Fibroblast of lung (primary cell): ENCODE data around the gene CNNM1.

ENCODE experiments used
- CTCF ChIP-seq, 2 donors: IDR thresholded peaks in 1 of 2; conservative IDR thresholded peaks in 1 of 2; 1 replicate in 1 of 2; 2 replicates in 1 of 2; pipeline ENCODE4 v1.5.1; 2011 to 2012; ENCODE audit warnings: low read length in 2 of 2, control low read depth in 1 of 2, inconsistent platforms in 1 of 2, low read depth in 1 of 2, mild to moderate bottlenecking in 1 of 2
- EZH2 ChIP-seq: IDR thresholded peaks from 2 replicates; pipeline ENCODE4 v1.5.1; 2012; ENCODE audit warnings: low read length, control low read depth, mild to moderate bottlenecking; ENCODE audit errors: missing control alignments

GRCh38 chr10:99303899-99304861 lies 25.0 kb upstream of the CNNM1 start:
- TF ChIP-seq CTCF (conservative IDR thresholded peaks at IDR 0.05 in 1 of 2, IDR thresholded peaks at IDR 0.05 in 1 of 2; ENCODE audit: low read depth in 1 of 2, low read length in 2 of 2): no peak
- TF ChIP-seq EZH2: no peak
